GM12875 (cell line): ENCODE data around the gene LDLRAD4.

Experiments
- H3K4me3 ChIP-seq: one replicate; pipeline ENCODE4 v1.5.1; 2011; ENCODE audit warnings: low read depth, low read length, control low read depth
- TF ChIP-seq, protein P1 (sequence below): IDR thresholded peaks from 2 replicates; pipeline ENCODE4 v1.5.1; 2011; ENCODE audit warnings: low read depth, mild to moderate bottlenecking, control low read depth, inconsistent platforms, low read length, moderate library complexity, borderline replicate concordance; ENCODE audit not compliant: insufficient read depth

The LDLRAD4 gene

DNA sequence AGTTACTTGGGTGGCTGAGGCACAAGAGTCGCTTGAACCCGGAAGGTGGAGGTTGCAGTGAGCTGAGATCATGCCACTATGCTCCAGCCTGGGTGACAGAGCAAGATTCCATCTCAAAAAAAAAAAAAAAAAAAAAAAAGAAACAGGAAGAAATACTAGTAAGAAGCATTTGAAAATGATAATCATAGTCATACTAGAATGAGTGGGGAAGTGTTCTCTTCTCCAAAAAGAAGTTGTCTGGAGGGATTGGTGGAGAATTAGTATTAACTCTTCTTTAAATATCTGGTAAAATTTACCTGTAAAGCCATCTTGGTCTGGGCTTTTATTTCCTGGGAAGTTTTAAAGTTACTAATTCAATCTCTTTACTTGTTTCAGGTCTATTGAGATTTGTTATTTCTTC is 376.0 kb downstream of the LDLRAD4 start:
- H3K4me3 ChIP-seq = no peak overlapping the region
- TF ChIP-seq, protein P1, sequence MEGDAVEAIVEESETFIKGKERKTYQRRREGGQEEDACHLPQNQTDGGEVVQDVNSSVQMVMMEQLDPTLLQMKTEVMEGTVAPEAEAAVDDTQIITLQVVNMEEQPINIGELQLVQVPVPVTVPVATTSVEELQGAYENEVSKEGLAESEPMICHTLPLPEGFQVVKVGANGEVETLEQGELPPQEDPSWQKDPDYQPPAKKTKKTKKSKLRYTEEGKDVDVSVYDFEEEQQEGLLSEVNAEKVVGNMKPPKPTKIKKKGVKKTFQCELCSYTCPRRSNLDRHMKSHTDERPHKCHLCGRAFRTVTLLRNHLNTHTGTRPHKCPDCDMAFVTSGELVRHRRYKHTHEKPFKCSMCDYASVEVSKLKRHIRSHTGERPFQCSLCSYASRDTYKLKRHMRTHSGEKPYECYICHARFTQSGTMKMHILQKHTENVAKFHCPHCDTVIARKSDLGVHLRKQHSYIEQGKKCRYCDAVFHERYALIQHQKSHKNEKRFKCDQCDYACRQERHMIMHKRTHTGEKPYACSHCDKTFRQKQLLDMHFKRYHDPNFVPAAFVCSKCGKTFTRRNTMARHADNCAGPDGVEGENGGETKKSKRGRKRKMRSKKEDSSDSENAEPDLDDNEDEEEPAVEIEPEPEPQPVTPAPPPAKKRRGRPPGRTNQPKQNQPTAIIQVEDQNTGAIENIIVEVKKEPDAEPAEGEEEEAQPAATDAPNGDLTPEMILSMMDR = no peak

DNA sequence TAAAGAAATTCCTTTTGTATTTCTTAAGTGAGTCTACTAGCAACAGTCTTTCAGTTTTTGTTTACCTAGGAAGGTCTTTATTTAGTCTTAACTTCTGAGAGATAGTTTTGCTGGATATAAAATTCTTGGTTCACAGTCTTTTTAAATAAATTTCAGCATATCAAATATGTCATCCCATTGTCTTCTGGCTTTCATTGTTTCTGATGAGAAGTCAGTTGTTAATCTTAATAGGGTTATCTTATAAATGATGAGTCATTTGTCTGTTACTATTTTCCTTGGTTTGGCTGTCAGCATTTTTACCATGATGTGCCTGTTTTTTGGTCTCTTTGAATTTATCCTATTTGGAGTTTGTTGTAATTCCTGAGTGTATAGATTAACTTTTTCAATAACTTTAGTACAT is 378.5 kb downstream of the LDLRAD4 start:
- no peak overlapping the region for H3K4me3 ChIP-seq
- TF ChIP-seq, protein P1 = no peak

DNA sequence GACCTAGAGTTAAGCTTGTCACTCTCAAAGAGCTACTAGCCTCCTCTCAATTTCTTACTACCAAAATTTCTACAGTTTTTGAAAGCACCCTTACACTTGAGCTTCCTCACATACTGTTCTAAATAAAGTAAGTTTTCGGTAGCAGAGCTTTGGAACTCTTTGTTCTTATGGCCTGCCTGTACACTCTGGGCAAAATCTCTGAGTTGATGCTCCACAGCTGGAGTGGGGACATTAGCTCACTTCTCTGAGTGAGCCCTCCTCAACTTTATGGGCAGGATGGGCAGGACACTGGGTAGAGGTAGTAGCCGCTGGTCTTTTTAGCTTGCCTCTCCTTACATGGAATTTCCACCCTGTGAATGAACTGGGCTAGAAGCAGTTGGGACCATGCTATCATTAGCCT is 380.0 kb downstream of the LDLRAD4 start:
- no peak overlapping the region for H3K4me3 ChIP-seq
- TF ChIP-seq, protein P1 = no peak

DNA sequence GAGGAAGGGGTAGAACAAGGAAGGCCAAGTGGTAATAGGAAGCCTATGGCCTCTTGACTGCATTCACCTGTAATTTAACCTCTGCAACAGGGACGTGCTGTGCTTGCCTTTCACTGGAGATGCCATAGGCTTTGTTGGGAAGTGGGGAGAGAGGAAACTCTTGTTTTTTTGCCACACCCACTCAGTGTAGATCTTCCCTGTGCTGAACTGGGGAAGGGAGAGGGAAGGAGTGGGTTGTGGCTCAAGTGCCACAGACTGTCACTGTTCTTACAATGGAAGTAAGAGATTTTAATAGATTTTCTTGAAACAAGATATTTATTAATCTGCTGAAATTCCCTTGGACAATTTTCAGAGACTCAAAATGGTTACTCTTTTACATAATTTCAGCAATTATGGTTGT is 380.5 kb downstream of the LDLRAD4 start:
- TF ChIP-seq, protein P1 = no peak
- no peak overlapping the region for H3K4me3 ChIP-seq

DNA sequence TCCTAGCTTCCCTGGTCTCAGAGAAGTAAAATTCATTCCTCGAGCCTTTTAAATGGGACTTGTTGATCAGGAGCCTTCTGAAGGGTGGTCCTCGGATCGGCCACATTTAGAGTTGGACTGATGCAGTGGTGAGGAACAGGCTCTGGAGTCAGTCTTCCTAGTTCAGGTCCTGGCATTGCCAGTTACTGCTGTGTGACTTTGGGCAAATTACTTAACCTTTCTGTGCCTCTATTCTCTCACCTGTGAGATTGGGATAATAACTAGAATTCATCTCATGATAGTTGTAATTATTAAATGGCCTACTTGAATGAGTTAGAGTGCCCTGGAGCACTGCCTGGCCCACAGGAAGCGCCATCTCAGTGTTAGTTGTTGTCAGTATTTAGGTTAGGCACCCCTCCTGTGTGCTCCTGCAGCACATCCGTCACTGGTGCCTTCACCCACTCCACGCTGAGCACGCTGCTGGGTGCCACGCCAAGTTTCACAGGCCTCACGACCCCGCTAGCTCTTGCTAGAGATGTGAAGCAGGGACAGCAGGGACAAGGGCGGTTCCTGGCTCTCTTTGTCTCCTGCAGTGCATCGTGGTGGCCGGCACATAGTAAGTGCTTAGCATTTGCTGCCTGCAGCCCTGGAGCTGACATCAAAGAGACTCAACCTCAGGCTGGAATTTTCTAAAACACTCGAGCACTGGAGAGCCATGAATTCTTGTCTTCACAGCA is 384.9 kb downstream of the LDLRAD4 start:
- TF ChIP-seq, protein P1 = no peak

DNA sequence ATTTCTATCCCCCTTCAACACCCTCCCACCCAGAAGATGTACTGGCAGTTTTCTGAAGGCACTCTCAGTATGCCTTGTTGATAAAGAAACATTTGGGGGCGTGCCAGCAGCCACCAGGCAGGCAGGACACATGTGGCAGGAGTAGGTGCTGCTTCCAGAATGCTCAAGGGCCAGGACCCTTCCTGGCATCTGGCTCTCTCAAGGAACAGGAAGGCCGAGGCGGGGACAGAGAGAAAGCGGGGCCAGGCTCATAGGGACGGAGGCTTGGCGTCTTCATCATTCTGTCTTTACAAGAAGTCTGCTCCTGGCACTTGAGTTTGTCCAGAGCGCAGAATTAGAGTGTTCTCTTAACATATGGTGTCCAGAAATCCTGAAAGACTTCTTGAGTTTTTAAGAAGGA is 386.2 kb downstream of the LDLRAD4 start:
- H3K4me3 ChIP-seq = no peak overlapping the region
- TF ChIP-seq, protein P1 = no peak

More for the DNA sequence above, 384.9 kb downstream of the LDLRAD4 start:
- H3K4me3 ChIP-seq = no peak overlapping the region

DNA sequence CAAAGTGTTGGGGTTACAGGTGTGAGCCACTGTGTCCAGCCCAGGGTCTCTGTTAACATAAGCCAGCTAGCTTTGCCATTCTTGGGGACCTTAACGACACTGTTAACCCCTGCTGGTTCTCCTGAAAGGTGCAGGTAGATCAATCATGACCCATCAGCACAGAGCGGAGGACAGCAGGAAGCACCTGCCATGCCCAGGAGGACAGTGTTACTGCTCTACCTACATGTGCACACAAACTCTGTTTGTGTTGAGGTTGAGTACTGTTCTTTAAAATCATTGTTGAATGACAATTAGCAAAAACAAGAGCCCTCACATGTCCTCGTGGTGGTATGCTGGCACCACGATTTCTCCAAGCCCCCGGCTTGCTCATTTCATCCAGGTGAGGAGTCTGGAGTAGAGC is 386.9 kb downstream of the LDLRAD4 start:
- TF ChIP-seq, protein P1 = no peak
- H3K4me3 ChIP-seq = no peak overlapping the region
